Karpas-422 (cell line): Measurements from ENCODE around the gene TPSG1. TPM values are rescaled to one million over a fixed set of nuclear protein-coding genes. Genes with fewer than 3 reads are reported as not detected.
A peak's percentile ranks its signal among the peaks of the same experiment; 100 is the strongest.
"Not testable (repeated sequence)": the region's sequence is repeated elsewhere in the genome, so short reads cannot be mapped to it uniquely, and the experiment has no call there.

Source experiments
- DNase-seq: peaks from one replicate; pipeline ENCODE4 v3.0.0-alpha.2; 2015
- H2AFZ ChIP-seq: fragments of 200-600 bp; sonication (generic); 2 replicates; pipeline ENCODE4 v1.6.1; 2014; ENCODE audit warnings: antibody characterized with exemption, low read length, mixed read lengths
- H3K27ac ChIP-seq: fragments of 200-600 bp; sonication (generic); 2 replicates; pipeline ENCODE4 v1.5.1; 2014; ENCODE audit warnings: mild to moderate bottlenecking, low read length, moderate library complexity
- H3K27me3 ChIP-seq: fragments of 200-600 bp; sonication (generic); 2 replicates; pipeline ENCODE4 v1.6.1; 2014; ENCODE audit warnings: low read length, mixed read lengths
- H3K36me3 ChIP-seq: fragments of 200-600 bp; sonication (generic); 2 replicates; pipeline ENCODE4 v1.6.1; 2014; ENCODE audit warnings: low read length, mixed read lengths; ENCODE audit not compliant: insufficient read depth
- H3K4me1 ChIP-seq: fragments of 200-600 bp; sonication (generic); 2 replicates; pipeline ENCODE4 v1.6.1; 2014; ENCODE audit warnings: mild to moderate bottlenecking, low read length, mixed read lengths
- H3K4me2 ChIP-seq: fragments of 200-600 bp; sonication (generic); 2 replicates; pipeline ENCODE4 v1.6.1; 2014; ENCODE audit warnings: low read length, low read depth, mild to moderate bottlenecking; ENCODE audit not compliant: poor library complexity, severe bottlenecking
- H3K4me3 ChIP-seq: fragments of 200-600 bp; sonication (generic); 2 replicates; pipeline ENCODE4 v1.5.1; 2014; ENCODE audit warnings: mild to moderate bottlenecking, antibody characterized with exemption, low read length, mixed read lengths
- H3K79me2 ChIP-seq: fragments of 200-600 bp; sonication (generic); 2 replicates; pipeline ENCODE4 v1.6.1; 2014; ENCODE audit warnings: mild to moderate bottlenecking, low read length, mixed read lengths
- H3K9ac ChIP-seq: fragments of 200-600 bp; sonication (generic); 2 replicates; pipeline ENCODE4 v1.6.0; 2014; ENCODE audit warnings: low read length
- H3K9me2 ChIP-seq: fragments of 200-600 bp; sonication (generic), shearing (Covaris generic); replicated peaks from 2 replicates; pipeline ENCODE4 v1.6.0; 2014; ENCODE audit warnings: mild to moderate bottlenecking, low read length, moderate library complexity; ENCODE audit not compliant: insufficient read depth
- H3K9me3 ChIP-seq: fragments of 300-700, 200-600 bp; sonication (generic); 2 replicates; pipeline ENCODE4 v1.6.1; 2014; ENCODE audit warnings: low read length, mixed read lengths
- H4K20me1 ChIP-seq: fragments of 200-600 bp; sonication (generic); 2 replicates; pipeline ENCODE4 v1.6.1; 2014; ENCODE audit warnings: mild to moderate bottlenecking, antibody characterized with exemption, low read length, low read depth; ENCODE audit not compliant: insufficient read depth
- total RNA-seq: library from RNA; depleted of rRNA; stranded (reverse); fragments of >200 nt; shearing (Covaris generic); gene quantifications from 2 replicates; pipeline ENCODE4 v1.2.3, GENCODE V29; 2014; ENCODE audit warnings: low replicate concordance

The TPSG1 gene
- total RNA-seq, 1 experiment from 2014 or later = not detected

- Histone ChIP-seq H3K9ac (no peak overlapping the region), H3K79me2 (no peaks in the 10 kb centered on the region), H3K9me3 (no peaks in the 10 kb centered on the region), H3K4me1 (peaks cover 8% of the 10 kb centered on the region), H3K36me3 (no peaks in the 10 kb centered on the region), H3K27me3 (no peaks in the 10 kb centered on the region), H3K27ac (no peak overlapping the region), H2AFZ (no peak overlapping the region), H4K20me1 (no peaks in the 10 kb centered on the region), H3K4me3 (no peak overlapping the region), H3K4me2 (no peak overlapping the region), H3K9me2 (no peaks in the 10 kb centered on the region)
- DNase-seq = peak; percentile 60
These were observed 30.2 kb downstream of the TPSG1 start for GRCh38 chr16:1194665-1195392.

GRCh38 chr16:1193825-1194581 is 31.1 kb downstream of the TPSG1 start:
- Histone ChIP-seq H3K4me3 (peak overlapping the region; percentile 51; the same call in 1 of the 2 replicates), H3K36me3 (no peaks in the 10 kb centered on the region), H3K4me2 (peak overlapping the region; percentile 36), H3K9me3 (no peaks in the 10 kb centered on the region), H3K9me2 (no peaks in the 10 kb centered on the region), H3K27me3 (no peaks in the 10 kb centered on the region), H3K79me2 (no peaks in the 10 kb centered on the region), H3K27ac (no peak overlapping the region), H3K4me1 (peaks cover 8% of the 10 kb centered on the region), H3K9ac (peak overlapping the region; percentile 46; the same call in 1 of the 2 replicates), H4K20me1 (no peaks in the 10 kb centered on the region), H2AFZ (no peak overlapping the region)
- no peak for DNase-seq

- Histone ChIP-seq H3K27me3 (no peaks in the 10 kb centered on the region), H3K4me1 (peaks cover 8% of the 10 kb centered on the region), H2AFZ (no peak overlapping the region), H3K9me3 (no peaks in the 10 kb centered on the region), H3K27ac (no peak overlapping the region), H3K9ac (peak overlapping the region; percentile 46), H3K4me3 (peak overlapping the region; percentile 51; the same call in 1 of the 2 replicates), H3K9me2 (no peaks in the 10 kb centered on the region), H3K36me3 (no peaks in the 10 kb centered on the region), H3K79me2 (no peaks in the 10 kb centered on the region), H3K4me2 (peak overlapping the region; percentile 36), H4K20me1 (no peaks in the 10 kb centered on the region)
- DNase-seq = peak; percentile 73
These were observed 31.8 kb downstream of the TPSG1 start for GRCh38 chr16:1193143-1193824.

GRCh38 chr16:1192384-1193073 is 32.5 kb downstream of the TPSG1 start:
- Histone ChIP-seq H3K4me3 (no peak overlapping the region; the same call in 1 of the 2 replicates), H3K79me2 (no peaks in the 10 kb centered on the region), H4K20me1 (no peaks in the 10 kb centered on the region), H3K9me2 (no peaks in the 10 kb centered on the region), H3K27ac (no peak overlapping the region), H3K9me3 (no peaks in the 10 kb centered on the region), H3K4me1 (peaks cover 8% of the 10 kb centered on the region), H2AFZ (no peak overlapping the region), H3K27me3 (no peaks in the 10 kb centered on the region), H3K4me2 (peak overlapping the region; percentile 36), H3K36me3 (no peaks in the 10 kb centered on the region), H3K9ac (peak overlapping the region; percentile 46; the same call in 1 of the 2 replicates)
- no peak for DNase-seq

DNA sequence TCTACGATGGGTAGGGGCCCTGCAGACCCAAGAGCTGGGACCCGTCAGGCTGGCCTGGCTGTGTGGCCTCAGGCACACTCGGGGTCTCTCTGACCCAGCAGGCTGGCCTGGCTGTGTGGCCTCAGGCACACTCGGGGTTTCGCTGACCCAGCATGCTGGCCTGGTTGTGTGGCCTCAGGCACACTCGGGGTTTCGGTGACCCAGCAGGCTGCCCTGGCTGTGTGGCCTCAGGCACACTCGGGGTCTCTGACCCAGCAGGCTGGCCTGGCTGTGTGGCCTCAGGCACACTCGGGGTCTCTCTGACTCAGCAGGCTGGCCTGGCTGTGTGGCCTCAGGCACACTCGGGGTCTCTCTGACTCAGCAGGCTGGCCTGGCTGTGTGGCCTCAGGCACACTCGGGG is 34.3 kb downstream of the TPSG1 start:
- H3K4me2 ChIP-seq, H3K36me3 ChIP-seq, H3K9me3 ChIP-seq, H3K9ac ChIP-seq, H3K27me3 ChIP-seq, H3K4me3 ChIP-seq, H3K27ac ChIP-seq, H3K9me2 ChIP-seq, H3K4me1 ChIP-seq, DNase-seq, H4K20me1 ChIP-seq, H3K79me2 ChIP-seq, H2AFZ ChIP-seq: not testable (repeated sequence)

GRCh38 chr16:1189455-1189854 is 35.6 kb downstream of the TPSG1 start:
- H2AFZ ChIP-seq = no peak overlapping the region
- H3K4me3 ChIP-seq = no peak overlapping the region
- no peak overlapping the region for H3K27ac ChIP-seq
- no peak for DNase-seq
- no peaks in the 10 kb centered on the region for H4K20me1 ChIP-seq
- no peaks in the 10 kb centered on the region for H3K27me3 ChIP-seq
- H3K36me3 ChIP-seq = no peaks in the 10 kb centered on the region
- H3K9ac ChIP-seq = no peak overlapping the region
- H3K4me2 ChIP-seq = no peak overlapping the region
- H3K79me2 ChIP-seq = no peaks in the 10 kb centered on the region
- no peaks in the 10 kb centered on the region for H3K9me2 ChIP-seq
- peaks cover 8% of the 10 kb centered on the region for H3K4me1 ChIP-seq
- H3K9me3 ChIP-seq = no peaks in the 10 kb centered on the region

- Histone ChIP-seq H4K20me1 (no peaks in the 10 kb centered on the region), H3K79me2 (no peaks in the 10 kb centered on the region), H3K9me3 (no peaks in the 10 kb centered on the region), H3K9me2 (no peaks in the 10 kb centered on the region), H3K27ac (no peak overlapping the region), H3K27me3 (no peaks in the 10 kb centered on the region), H3K36me3 (no peaks in the 10 kb centered on the region), H3K4me1 (peaks cover 6% of the 10 kb centered on the region), H3K9ac (no peak overlapping the region), H3K4me2 (no peak overlapping the region), H2AFZ (no peak overlapping the region), H3K4me3 (no peak overlapping the region)
- peak; percentile 86 for DNase-seq
These were observed 36.5 kb downstream of the TPSG1 start for GRCh38 chr16:1188432-1189189.
